Measurements from ENCODE around the gene KCNAB1.

- TF ChIP-seq CTCF (IDR thresholded peaks at IDR 0.05 in 2 of 3, conservative IDR thresholded peaks at IDR 0.05 in 1 of 3; ENCODE audit: borderline replicate concordance in 1 of 3, insufficient read depth in 1 of 3, low read depth in 2 of 3, low read length in 2 of 3) (no peak), SP1 (IDR thresholded peaks at IDR 0.05; ENCODE audit: low read depth) (no peak), TCF7L2 (IDR thresholded peaks at IDR 0.05; ENCODE audit: borderline replicate concordance, extremely low read depth, insufficient read depth, insufficient read length) (no peak), EZH2 (IDR thresholded peaks at IDR 0.05) (no peak), POLR2A (IDR thresholded peaks at IDR 0.05; ENCODE audit: borderline replicate concordance, extremely low read depth, insufficient read depth, insufficient read length) (no peak), YY1 (IDR thresholded peaks at IDR 0.05; ENCODE audit: extremely low read depth, insufficient replicate concordance, low read depth, low read length) (no peak), ZNF274 (IDR thresholded peaks at IDR 0.05; ENCODE audit: low read depth, low read length) (no peak), CEBPB (IDR thresholded peaks at IDR 0.05; ENCODE audit: low read depth) (peak; percentile 36; the same call in 1 of the 2 replicates), POLR2AphosphoS5 (IDR thresholded peaks at IDR 0.05; ENCODE audit: low read depth, low read length) (no peak), RAD21 (IDR thresholded peaks at IDR 0.05; ENCODE audit: low read depth) (no peak)
These were observed 239.0 kb downstream of the KCNAB1 start for GRCh38 chr3:156359368-156359767.

All from HCT116 (cell line).